ENCODE results near the gene NTSR1.
"Not testable (repeated sequence)": the region's sequence is repeated elsewhere in the genome, so short reads cannot be mapped to it uniquely, and the experiment has no call there.

NTSR1 gene

DNA sequence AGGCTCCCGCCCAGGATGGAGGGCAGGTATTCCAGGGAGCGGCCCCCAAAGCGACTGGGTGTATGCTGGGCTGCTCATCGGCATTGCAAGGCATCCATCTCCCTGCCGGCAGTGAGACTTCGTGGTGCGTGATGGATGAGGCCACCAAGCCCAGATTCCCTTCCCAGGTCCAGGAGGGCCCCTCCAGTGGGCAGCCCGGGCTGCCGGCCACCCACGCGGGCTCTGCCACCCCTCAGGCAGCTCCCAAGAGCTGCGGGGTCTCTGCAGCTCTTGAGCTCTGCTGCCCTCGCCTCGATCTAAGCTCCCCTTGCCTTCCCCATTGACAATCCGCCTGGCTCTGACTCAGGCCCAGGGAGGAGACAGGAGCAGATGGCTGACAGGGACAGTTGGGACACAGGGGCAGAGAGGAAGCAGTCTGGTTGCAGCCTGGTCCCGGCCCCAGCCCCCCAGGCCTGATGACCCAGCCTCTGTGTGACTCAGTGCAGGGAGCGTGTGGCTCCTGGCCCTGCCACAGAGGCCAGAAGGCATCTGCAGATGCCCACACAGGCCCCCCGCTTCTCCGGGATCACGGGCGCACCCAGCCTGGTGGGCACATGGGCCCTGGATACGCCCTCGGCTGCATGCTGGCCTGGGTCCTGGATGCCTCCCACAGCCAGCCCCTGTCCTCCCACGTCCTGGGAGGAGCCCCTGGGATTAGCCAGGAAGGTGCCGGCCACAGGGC, 33.3 kb upstream of the NTSR1 start:
- DNase-seq = no peak

DNA sequence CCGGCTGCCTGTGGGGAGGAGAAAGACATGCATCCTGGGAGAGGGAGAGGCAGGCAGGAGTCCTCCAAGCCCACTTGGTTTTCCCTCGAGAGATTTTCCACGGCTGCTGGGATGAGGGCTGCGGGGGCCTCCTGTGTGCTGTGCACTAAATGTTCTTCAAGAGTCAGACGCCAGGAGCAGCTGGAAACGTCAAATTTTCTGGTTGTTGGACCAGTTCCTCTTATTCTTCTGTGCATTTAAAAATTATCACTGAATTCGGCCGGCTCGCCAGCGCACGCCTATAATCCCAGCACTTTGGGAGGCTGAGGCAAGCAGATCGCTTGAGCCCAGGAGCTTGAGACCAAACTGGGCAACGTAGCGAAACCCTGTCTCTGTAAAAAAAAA, 32.8 kb upstream of the NTSR1 start:
- no peak for DNase-seq

DNA sequence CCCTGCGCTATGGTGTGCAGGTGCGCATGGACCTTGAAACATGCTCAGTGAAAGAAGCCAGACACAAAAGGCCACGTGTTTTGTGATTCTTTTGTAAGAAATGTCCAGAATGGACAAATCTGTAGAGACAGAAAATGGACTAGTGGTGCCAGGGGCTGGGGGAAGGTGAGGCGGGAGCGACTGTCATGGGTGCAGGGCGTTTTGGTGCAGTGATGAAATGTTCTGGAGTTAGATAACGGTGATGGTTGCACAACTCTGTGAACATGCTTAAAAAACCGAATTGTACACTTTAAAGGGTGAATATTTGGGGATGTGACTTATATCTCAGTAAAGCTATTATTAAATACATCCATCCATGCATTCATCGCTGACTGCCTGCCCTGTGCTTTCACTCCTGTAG, 31.7 kb upstream of the NTSR1 start:
- no peak for DNase-seq

DNA sequence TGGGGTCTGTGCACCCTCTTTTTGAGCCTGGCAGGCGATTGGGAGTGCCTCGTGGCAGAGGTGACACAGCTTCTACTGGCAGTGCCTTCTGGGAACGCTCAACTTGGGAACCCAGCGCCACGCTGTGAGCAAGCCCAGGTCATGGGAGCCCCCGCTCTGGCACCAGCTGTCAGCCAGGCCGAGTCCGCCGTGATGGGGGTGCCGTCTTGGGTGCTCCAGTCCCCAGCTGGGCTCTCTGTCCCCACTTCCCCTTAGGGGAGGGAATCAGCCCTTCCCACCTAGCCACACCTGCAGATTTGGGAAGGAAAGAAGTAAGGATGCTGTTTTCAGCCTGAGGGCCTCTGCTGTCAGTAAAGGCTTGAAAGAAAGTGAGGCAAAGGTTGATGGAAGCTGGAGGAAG, 31.0 kb upstream of the NTSR1 start:
- no peak for DNase-seq

DNA sequence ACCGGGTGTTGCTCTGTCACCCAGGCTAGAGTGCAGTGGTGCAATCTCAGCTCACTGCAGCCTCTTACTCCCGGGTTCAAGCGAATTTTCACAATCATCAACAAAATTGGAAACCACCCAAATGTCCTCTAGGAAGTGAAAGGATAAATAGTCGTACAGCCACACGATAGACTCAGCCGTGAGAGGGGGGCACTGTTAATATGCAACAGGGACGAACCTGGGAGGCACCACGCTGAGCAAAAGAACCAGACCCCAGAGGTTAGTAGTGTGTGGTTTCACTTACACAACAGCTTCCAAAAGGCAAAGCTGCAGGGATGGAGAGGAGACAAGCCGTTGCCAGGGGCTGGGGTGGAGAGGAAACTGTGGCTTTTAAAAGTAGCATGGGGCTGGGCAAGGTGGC, 30.1 kb upstream of the NTSR1 start:
- DNase-seq = peak; percentile 9

DNA sequence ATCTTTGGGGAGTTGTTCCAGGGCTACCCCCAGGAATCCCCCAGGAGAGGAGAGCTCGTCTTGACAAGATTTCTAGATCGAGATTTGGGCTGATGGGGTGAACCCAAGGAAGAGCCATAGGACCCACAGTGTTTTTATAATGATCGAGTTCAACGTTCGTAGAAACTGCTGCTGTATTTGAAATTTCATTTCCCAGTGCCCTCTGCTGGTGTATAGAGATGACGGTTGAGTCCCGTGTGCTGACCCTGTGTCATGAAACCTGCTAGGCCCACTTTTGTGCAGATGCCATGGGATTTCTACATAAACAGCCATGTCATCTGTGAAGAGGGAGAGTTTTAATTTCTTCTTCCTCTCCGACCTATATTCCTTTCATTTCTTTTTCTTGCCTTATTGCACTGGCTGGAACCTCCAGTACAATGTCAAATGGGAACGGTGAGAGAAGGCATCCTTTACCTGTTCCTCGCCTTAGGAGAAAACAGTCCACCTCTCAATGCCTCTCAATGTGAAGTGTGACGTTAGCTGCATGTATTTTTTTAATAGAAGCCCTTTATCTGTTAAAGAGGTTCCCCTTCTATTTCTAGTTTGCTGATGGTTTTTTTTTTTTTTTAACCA, 28.6 kb upstream of the NTSR1 start:
- no peak for DNase-seq

DNA sequence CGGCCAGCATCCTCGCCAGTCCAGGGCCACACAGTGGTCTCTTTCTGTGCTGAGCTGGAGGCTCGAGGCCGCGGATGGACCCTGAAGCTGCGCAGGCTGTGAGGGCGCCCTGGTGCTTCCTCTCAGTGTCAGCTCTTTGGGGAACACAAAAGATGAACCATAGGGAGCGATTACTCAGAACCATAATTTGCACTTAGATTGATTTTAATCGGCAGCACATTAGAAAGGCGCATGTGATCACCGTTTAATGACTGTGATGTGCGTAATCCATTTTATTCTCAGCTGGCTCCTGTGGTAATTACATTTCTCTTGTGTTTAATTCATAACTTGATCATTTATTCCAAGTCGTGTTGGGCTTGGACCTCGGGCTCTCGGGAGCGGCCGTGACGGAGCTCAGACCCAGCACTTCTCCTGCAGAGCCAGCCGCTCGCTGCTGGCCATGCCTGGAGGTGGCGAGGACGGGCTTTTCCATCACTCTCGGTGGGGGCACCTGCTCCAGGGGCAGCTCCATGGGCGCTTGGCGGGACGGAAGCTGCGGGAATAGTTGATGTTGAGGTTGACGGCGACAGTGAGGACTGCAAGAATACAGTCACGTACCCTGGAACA, 25.6 kb upstream of the NTSR1 start:
- DNase-seq = no peak

DNA sequence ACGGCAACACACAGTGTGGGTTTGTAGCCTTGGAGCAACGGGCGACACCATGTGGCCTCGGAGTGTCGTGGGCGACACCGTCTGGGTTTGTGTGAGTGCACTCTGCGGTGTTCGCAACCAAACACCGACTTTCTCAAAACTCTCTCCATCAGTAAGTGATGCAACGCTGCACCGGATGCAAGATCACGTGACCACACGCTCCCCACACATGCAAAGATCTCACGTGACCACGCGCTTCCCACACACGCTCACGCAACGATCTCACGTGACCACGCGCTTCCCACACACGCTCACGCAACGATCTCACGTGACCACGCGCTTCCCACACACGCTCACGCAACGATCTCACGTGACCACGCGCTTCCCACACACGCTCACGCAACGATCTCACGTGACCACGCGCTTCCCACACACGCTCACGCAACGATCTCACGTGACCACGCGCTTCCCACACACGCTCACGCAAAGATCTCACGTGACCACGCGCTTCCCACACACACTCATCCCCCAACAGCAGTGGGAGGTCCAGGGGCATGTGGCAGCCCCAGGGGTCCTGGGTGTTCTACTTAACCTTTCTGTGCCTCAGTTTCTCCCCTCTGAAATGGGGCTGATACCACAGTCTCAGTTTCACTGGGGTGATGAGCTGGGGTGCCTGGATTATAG, 24.8 kb upstream of the NTSR1 start:
- DNase-seq = not testable (repeated sequence)

DNA sequence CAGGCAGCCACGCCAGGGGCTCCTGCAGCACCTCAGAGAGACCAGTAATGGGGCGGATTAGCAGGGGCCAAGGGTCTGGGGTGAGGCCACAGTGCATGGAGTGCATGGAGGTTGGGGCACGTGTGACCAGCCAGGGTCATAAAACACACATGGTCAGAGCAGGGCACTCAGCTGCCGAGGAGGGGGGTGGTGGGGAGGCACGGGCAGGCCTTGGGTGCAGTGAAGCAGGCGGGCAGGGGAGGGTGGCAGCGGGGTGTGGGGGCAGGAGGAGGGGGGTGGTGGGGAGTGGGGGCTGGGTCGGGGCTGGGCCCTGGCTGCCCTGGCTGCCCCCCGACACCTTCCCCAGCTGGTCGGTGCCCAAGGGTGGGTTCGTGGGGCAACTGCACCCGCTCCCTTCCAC, 23.7 kb upstream of the NTSR1 start:
- no peak for DNase-seq

DNA sequence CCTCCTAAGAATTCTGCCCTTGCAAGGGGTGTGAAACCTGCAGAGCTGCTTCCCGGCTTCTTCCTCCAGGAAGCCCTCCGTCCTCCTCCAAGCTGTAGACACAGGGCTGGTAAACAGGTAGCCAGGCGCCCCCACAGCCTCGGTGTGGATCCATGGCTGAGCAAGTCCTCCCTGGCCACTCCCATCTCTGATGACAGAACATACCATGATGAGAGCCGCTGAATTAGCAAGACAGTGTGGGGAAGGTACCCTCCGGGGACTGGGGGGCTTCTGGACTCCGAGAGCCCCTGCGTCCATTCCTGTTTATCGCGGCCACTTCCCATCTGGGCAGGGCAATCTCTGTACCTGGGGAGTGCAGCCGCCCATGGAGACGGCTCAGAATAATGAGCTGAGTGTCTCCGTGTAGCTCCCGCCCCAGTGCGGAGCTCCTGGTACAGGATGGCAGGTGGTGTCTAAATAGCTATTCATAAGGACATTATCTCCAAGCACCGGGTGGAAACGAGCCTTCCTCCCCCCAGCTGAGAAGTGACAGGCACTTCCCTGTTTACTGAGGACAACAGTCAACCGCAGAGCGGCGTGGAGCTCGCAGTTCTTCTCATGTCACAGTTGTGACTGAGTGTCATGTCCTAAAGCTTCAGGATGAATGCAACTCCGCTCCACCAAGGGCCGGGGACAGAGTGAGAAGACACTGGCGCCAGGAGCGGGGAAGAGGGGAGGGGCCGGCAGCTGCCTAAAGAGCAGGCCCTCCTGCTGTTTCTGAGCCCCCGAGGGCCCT, 22.7 kb upstream of the NTSR1 start:
- DNase-seq = peak; percentile 56

DNA sequence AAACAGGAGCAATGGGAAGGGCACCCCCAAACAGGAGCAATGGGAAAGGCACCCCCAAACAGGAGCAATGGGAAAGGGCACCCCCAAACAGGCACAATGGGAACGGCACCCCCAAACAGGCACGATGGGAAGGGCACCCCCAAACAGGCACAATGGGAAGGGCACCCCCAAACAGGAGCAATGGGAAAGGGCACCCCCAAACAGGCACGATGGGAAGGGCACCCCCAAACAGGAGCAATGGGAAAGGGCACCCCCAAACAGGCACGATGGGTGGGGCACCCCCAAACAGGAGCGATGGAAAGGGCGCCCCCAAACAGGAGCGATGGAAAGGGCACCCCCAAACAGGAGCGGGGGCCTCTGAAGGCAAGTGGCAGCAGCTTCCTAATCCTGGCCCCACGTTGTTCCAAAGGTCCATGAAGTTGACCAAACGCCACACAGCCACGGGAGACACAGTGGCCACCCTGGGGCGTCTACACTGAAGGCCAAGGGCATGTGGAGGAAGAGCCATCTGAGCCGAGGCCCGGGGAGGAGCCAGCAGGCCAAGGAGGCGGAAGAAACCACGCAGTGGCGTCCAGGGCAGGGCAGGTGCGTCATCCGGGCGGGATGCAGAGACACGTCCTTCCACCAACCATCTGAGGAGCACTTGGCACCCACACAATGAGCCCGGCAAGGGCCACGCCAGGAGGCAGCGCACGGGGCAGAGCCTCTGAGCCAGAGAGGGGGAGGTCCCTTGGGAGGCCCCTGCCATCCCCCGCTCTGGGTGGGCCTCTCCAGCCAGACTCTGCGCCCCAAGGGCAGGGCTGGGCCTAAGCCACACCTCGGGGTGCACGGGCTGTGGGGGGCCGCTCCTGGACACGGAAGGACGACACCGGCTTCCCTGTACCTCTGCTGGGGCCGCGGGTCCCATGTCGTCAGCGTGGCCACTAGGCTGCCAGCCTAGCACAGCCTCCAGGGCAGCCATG, 21.5 kb upstream of the NTSR1 start:
- no peak for DNase-seq

DNA sequence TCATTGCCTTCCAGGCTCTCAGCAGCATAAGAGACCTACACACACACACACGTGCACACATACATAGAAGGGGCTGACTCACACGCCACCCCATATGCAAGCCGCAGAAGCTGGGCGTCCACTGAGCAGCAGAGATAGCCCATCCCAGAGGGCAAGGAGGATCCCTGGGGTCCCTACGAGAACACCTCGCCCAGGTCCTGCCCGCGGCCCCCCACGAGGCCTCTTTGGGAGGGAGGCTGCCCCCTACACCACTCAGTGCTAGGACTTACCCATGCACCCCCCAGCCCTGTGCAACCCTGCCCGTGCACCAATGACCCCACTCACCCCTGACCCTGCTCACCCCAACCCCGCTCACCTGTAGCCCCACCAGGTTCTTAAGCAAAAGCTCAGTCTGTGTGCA, 20.6 kb upstream of the NTSR1 start:
- no peak for DNase-seq

DNA sequence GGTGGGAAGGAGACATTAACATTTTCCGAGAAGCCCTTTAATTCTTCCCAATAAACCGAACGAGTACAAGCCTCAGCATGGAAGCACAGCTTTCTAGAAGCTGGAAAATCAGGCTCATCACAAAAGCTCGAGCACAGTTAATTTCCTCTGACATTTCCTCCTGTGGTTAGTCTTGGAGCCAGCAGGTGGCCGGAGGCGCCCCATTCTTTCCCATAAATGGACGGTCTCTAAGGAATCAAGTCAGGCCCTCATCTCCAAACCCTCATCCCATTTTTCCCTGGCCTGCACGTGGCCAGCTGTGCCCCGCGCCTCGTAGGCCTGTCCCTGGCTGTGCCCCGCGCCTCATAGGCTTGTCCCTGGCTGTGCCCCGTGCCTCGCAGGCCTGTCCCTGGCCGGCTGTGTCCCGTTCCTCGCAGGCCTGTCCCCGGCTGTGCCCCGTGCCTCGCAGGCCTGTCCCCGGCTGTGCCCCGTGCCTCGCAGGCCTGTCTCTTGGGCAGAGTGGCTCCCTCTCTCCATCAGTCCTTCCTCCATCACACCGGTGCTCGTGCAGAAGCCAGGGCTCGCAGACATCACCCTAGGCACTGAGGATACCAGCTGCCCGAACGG, 19.7 kb upstream of the NTSR1 start:
- DNase-seq = no peak

DNA sequence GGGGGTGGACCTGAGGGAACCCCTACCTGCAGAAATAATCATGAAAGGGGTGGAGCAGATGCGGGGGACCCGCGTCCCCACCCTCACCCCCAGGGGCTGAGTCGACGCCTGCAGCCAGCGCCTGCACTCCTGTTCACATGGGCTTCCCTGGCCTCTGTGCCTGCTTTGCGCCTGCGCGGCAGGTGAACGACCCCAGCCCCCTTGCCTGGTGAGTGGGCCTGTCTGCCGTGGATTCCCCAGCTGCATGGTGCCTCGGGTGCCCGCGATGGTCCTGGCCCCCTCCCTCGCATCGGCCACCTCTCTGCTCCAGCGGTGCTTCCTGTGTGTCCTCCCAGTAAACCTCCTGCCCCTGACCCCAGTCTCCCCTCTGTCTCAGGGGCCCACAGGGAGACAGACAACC, 18.8 kb upstream of the NTSR1 start:
- no peak for DNase-seq

DNA sequence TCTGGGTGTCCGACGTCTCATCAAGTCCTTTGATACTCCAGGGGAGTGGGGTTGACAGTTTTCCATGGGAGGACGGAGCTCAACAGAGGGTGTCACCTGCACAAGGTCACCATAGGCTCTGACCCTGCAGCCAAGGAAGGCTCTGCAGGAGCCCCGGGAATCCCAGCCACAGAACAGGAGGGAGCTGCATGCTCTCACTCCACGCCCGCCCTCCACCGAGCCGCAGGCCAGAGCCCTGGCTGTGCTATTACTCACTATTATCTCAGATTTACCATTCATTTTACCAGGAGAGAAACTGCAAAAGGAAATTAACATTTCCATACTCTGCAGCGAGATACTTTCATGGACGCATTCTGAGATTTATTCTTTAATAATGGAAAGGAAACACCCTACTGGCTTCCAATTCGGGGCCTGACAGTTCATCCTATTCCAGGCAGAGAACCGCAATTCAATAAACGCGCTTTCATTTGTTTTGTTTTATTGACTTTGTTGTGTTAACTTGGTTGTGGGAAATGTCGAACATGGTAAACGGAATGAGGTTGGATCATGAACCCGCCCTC, 18.3 kb upstream of the NTSR1 start:
- DNase-seq = no peak

DNA sequence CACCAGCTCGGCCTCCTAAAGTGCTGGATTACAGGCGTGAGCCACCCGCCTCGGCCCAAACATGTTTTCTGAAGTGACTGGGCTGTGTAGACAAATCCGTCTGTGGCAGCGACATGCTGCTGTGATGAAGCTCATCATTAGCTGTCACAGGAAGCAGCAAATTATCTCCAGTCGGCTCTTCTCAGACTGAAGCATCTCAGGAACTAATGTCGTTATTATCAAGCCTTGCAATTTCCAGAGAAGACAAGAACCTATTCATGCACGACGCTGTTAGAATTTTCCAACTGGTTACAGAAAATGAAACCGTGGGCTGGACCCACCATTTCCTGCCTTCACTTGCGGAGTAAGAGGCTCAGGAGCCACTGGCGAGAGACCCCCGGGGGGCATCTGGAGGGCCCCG, 17.1 kb upstream of the NTSR1 start:
- no peak for DNase-seq

DNA sequence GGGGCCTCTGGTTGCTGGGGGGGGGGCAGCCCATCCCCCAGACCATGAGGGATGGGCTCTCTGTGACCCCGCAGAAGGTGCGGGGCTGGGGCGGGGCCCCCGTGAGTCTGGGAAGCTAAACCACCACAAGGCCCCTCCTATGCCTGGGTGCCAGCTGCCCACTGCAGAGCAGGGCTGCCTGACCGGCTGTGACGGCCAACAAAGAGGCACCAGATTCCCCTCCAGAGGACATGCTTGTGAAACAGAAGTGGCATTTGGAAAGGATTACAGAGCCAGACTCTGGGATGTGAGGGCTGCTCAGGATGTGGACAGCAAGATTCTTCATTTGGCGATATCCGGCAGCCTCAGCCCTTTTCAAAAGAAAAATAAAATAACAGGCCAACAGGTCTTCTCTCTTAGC, 16.5 kb upstream of the NTSR1 start:
- no peak for DNase-seq

DNA sequence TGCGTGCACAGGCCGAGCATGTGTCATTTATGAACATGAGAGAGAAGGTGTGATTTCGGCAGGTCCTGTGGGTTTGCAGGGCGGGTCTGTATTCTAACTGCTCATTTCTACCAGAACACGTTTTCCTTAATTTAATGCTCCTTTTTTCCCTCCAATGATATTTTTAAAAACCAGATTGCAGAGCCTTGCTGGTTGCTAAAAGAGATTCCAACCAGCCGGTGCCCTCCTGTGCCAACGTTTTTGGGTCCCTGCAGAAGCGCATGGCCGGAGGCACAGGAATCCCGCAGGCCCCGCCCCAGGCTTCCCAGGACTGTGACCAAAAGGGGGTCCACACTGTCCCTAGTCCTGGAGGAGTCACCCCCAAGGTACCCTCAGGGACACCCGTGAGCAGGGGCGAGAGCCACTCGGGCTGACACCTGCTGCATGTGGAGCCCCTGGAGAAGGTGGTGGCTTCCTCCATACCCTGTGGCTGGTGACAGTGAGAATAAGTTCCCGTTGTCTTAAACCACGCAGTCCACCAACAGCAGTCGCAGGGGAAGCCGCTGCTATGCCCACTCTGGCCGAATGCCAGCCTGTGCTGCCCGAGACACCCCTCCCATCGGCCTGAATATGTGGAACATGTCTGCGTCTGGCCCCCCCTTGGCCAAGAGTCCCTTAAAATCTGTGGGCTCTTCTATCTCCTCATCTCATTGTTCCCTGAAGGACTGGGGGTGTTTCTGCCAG, 15.7 kb upstream of the NTSR1 start:
- no peak for DNase-seq

DNA sequence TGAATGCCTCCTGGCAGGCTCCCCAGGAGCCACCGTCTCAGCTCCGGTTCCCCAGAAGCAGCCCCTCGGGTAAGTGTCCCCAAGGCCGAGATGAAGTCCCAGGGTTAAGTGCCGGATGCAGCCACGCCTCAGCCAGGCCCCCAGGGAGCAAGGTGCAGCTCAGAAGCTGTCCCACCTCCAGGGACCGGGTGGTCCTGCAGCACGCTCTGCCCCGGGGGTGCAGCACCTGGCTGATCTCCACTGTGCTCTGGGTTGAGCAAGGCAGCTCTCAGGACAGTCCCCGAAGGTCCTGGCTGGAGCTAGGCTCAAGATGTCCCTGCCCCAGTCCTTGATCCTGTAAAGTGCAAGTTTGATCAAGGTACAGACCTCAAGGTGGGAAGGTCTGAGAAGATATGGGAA, 15.1 kb upstream of the NTSR1 start:
- no peak for DNase-seq

DNA sequence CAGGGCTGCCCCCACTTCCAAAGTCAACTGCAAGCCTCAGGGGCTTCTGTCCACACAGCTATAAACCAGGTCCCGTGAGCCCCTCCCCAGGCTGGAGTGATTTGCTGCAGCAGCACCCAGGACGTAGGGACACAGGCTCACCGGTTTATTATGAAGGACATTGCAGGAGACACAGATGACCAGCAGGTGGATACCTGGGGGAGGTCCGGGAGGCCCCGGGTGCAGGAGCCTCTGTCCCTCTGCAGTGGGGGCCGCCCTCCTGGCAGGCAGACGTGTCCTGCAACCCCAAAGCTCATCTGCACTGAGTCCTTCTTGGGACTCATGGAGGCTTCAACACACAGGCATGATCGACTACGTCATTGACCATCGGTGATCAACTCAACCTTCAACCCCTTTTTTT, 14.5 kb upstream of the NTSR1 start:
- no peak for DNase-seq

DNA sequence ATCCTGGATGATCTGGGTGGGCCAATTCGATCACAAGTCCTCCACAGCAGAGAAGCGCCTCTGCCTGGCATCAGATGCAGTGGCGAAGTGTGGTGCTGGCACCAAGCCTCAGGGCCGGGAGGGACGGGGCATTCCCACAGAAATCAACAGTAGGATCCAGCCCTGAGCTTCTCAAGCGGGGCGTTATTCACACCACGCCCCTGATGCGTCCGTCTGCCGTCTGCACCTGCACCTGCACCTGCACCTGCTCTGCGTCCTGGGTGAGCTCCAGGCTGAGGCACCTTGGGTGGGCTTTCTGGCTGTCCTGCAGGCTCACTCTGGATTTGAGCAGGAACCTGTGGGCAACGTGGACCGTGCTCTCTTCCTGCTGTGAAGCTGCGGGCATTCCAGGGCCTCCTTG, 13.8 kb upstream of the NTSR1 start:
- no peak for DNase-seq

Measured in KG1 (cell line).